NCI-H748 treated with DMSO at 0.1 percent for 48 hours (cell line): ENCODE measurements around the gene TGM2.

Source experiments
- DNase-seq: peaks from one replicate; lab custom pipeline; 2025; lab: John Stamatoyannopoulos, UW

Gene TGM2

GRCh38 chr20:38091441-38092216 is 73.4 kb downstream of the TGM2 start:
- DNase-seq, result no peak

GRCh38 chr20:38090061-38090460 is 75.0 kb downstream of the TGM2 start:
- no peak for DNase-seq

- no peak for DNase-seq
Observed at GRCh38 chr20:38089500-38089899, 75.6 kb downstream of the TGM2 start.

GRCh38 chr20:38085026-38085425 is 80.0 kb downstream of the TGM2 start:
- no peak for DNase-seq

- DNase-seq, result no peak
Observed at GRCh38 chr20:38084425-38084951, 80.6 kb downstream of the TGM2 start.

- DNase-seq, result no peak
Observed at GRCh38 chr20:38083338-38084048, 81.6 kb downstream of the TGM2 start.

- DNase-seq, result no peak
Observed at GRCh38 chr20:38082894-38083293, 82.2 kb downstream of the TGM2 start.

- DNase-seq, result no peak
Observed at GRCh38 chr20:38081575-38081974, 83.5 kb downstream of the TGM2 start.

- DNase-seq, result no peak
Observed at GRCh38 chr20:38079353-38079752, 85.7 kb downstream of the TGM2 start.

GRCh38 chr20:38078084-38078483 is 87.0 kb downstream of the TGM2 start:
- DNase-seq, result no peak
